B cell (primary cell): ENCODE measurements around the gene TLK1. TPM values are rescaled to one million over a fixed set of nuclear protein-coding genes. Genes with fewer than 3 reads are reported as not detected.

Source experiments
- ATAC-seq: fragments of 200-7000 bp; cut with Tn5 transposase; one replicate; pipeline ENCODE4 v1.10.0; 2021; ENCODE audit warnings: low read depth, mild to moderate bottlenecking, moderate number of reproducible peaks, moderate library complexity
- CTCF ChIA-PET: fragments of 350-600 bp; sonication (Branson Sonifier 250); formaldehyde crosslinking; loops from one replicate; lab custom pipeline; 2021; ENCODE audit warnings: antibody characterized with exemption, inconsistent platforms; lab: Charles Lee
- POLR2A ChIA-PET: fragments of 350-600 bp; sonication (Branson Sonifier 250); formaldehyde crosslinking; loops from one replicate; lab custom pipeline; 2021; ENCODE audit warnings: antibody characterized with exemption; lab: Charles Lee
- DNase-seq: peaks from one replicate; pipeline ENCODE4 v3.0.0; 2013
- H2AFZ ChIP-seq: 2 replicates; pipeline ENCODE4 v1.6.1; 2012; ENCODE audit warnings: mild to moderate bottlenecking, low read depth, low read length; ENCODE audit not compliant: insufficient read depth, poor library complexity, severe bottlenecking
- H3K27ac ChIP-seq, 2 donors: 1 replicate in 1 of 2; 2 replicates in 1 of 2; pipeline ENCODE4 v1.5.1; 2012 to 2013; ENCODE audit warnings: low read length in 2 of 2, mild to moderate bottlenecking in 2 of 2, moderate library complexity in 1 of 2
- H3K27me3 ChIP-seq, 4 experiments: fragments of 200-600 bp in 1 of 4; sonication (generic) in 1 of 4; replicated peaks in 1 of 4; 1 replicate in 2 of 4; 2 replicates in 2 of 4; pipeline versions ENCODE4 v1.6.1 to v1.7.0; 2013 to 2016; ENCODE audit warnings: low read length in 3 of 4, mild to moderate bottlenecking in 2 of 4, mixed read lengths in 1 of 4, moderate library complexity in 1 of 4; ENCODE audit not compliant: insufficient read depth in 4 of 4, control insufficient read depth in 3 of 4; ENCODE audit errors: control extremely low read depth in 1 of 4
- H3K36me3 ChIP-seq, 2 experiments: replicated peaks in 1 of 2; 1 replicate in 1 of 2; 2 replicates in 1 of 2; pipeline versions ENCODE4 v1.6.1 to v1.7.1; 2013; ENCODE audit warnings: low read length in 1 of 2; ENCODE audit not compliant: insufficient read depth in 2 of 2, control insufficient read depth in 1 of 2; ENCODE audit errors: control extremely low read depth in 1 of 2, extremely low read depth in 1 of 2
- H3K4me1 ChIP-seq, 2 donors: fragments of 200-600 bp in 1 of 2; sonication (generic) in 1 of 2; 1 replicate in 1 of 2; 2 replicates in 1 of 2; pipeline versions ENCODE4 v1.5.1 to v1.6.1; 2013 to 2017; ENCODE audit warnings: low read length in 2 of 2; ENCODE audit not compliant: control insufficient read depth in 2 of 2, insufficient read depth in 2 of 2
- H3K4me2 ChIP-seq: replicated peaks from 2 replicates; pipeline ENCODE3; 2012; ENCODE audit warnings: mild to moderate bottlenecking, low read depth, low read length; ENCODE audit not compliant: poor library complexity, severe bottlenecking
- H3K4me3 ChIP-seq, 5 experiments: fragments of 200-600 bp in 1 of 5; sonication (generic) in 1 of 5; 1 replicate in 3 of 5; 2 replicates in 2 of 5; pipeline versions ENCODE4 v1.5.1 to v1.7.0; 2011 to 2016; ENCODE audit warnings: low read length in 4 of 5, mild to moderate bottlenecking in 4 of 5, low read depth in 2 of 5, control low read depth in 1 of 5, moderate library complexity in 1 of 5; ENCODE audit not compliant: insufficient read depth in 1 of 5; ENCODE audit errors: control extremely low read depth in 1 of 5, extremely low read depth in 1 of 5
- H3K79me2 ChIP-seq: fragments of 200-600 bp; sonication (generic); one replicate; pipeline ENCODE4 v1.6.0; 2016; ENCODE audit warnings: low read length; ENCODE audit not compliant: control insufficient read depth, insufficient read depth
- H3K9ac ChIP-seq: fragments of 200-600 bp; sonication (generic); 2 replicates; pipeline ENCODE4 v1.6.1; 2017; ENCODE audit warnings: mild to moderate bottlenecking, low read length, moderate library complexity
- H3K9me3 ChIP-seq, 3 donors: one replicate each; pipeline versions ENCODE4 v1.6.1 to v1.7.1; 2013; ENCODE audit warnings: low read length in 2 of 3; ENCODE audit not compliant: control insufficient read depth in 2 of 3, insufficient read depth in 1 of 3; ENCODE audit errors: control extremely low read depth in 1 of 3
- H4K20me1 ChIP-seq: 2 replicates; pipeline ENCODE4 v1.6.0; 2012; ENCODE audit warnings: mild to moderate bottlenecking, low read length; ENCODE audit not compliant: insufficient read depth, control insufficient read depth, poor library complexity, severe bottlenecking
- H3K27ac Mint-ChIP-seq: one replicate; pipeline ENCODE4 v1.8.0; 2021; ENCODE audit warnings: mixed read lengths
- H3K27me3 Mint-ChIP-seq: one replicate; pipeline ENCODE4 v1.8.0; 2021; ENCODE audit warnings: mixed read lengths
- H3K4me1 Mint-ChIP-seq: one replicate; pipeline ENCODE4 v1.8.0; 2021; ENCODE audit warnings: mixed read lengths
- H3K4me3 Mint-ChIP-seq: one replicate; pipeline ENCODE4 v1.8.0; 2021; ENCODE audit warnings: mixed read lengths
- H3K9me3 Mint-ChIP-seq: one replicate; pipeline ENCODE4 v1.8.0; 2022; ENCODE audit warnings: mixed read lengths; ENCODE audit not compliant: insufficient read depth
- CTCF ChIP-seq: fragments of 200-600 bp; IDR thresholded peaks from one replicate; pipeline ENCODE4 v1.8.0; 2022; ENCODE audit warnings: antibody characterized with exemption, mild to moderate bottlenecking
- EZH2 ChIP-seq: IDR thresholded peaks from 2 replicates; pipeline ENCODE4 v1.6.1; 2012; ENCODE audit warnings: borderline replicate concordance, low read depth, mild to moderate bottlenecking, moderate library complexity, low read length; ENCODE audit not compliant: insufficient read depth, poor library complexity, severe bottlenecking
- WGBS: methylation state at CpG from one replicate; pipeline ENCODE4 v1.1.5; 2013; ENCODE audit warnings: missing lambda C conversion rate; ENCODE audit not compliant: insufficient coverage; 5-methylcytosine and 5-hydroxymethylcytosine counted together
- intact Hi-C: fragments of 100-400 bp; cut with micrococcal nuclease; formaldehyde crosslinking; loops from one replicate; pipeline ENCODE4 v1.10.0; 2022
- polyA plus RNA-seq: library from polyadenylated mRNA; depleted of rRNA; stranded (reverse); fragments of >200 nt; gene quantifications from 2 replicates; pipeline ENCODE4 v1.2.3, GENCODE V29; 2012
- total RNA-seq, 2 donors: library from RNA; stranded (reverse); fragments of 120-200 nt in 1 of 2; gene quantifications; 1 replicate in 1 of 2; 2 replicates in 1 of 2; pipeline versions ENCODE4 v1.2.3 to v1.2.4, GENCODE V29; 2013 to 2022

Gene TLK1
- total and polyA plus RNA-seq, 2 donors (not counting 1 experiment from before 2014, with no cell fraction given), result 13.8 to 186 TPM

GRCh38 chr2:171206422-171207115 lies 45.9 kb upstream of the TLK1 start:
- ATAC-seq (no peak), DNase-seq (no peak)
- H3K36me3 ChIP-seq, result no peaks in the 10 kb centered on the region
- Mint-ChIP-seq H3K27me3 (no peaks in the 10 kb centered on the region), H3K4me1 (peaks cover 17% of the 10 kb centered on the region), H3K4me3 (no peak overlapping the region), H3K9me3 (no peaks in the 10 kb centered on the region), H3K27ac (no peak overlapping the region)
- H2AFZ ChIP-seq, result no peak overlapping the region
- ChIA-PET CTCF (interaction anchor here (0.6 to 0.8 kb wide), 2 partner anchors 71 to 1261 kb away, joined by 3 read pairs; no protein-coding TSS in a partner anchor), POLR2A (no interaction called here)
- no peak overlapping the region for H3K9ac ChIP-seq
- intact Hi-C loops, result loop anchor here (5.0 kb wide), 1 partner anchor 44 kb away; the partner anchor contains the start of gene TLK1
- no CpG with 5 or more reads among the region's 2 CpGs for WGBS
- no peak overlapping the region for H3K4me3 ChIP-seq
- no peaks in the 10 kb centered on the region for H3K79me2 ChIP-seq
- no peaks in the 10 kb centered on the region for H4K20me1 ChIP-seq
- peaks cover 13 to 14% of the 10 kb centered on the region in 2 donors for H3K4me1 ChIP-seq
- H3K4me2 ChIP-seq, result no peak overlapping the region
- peaks cover 0 to 1% (median 0%) of the 10 kb centered on the region in 3 donors for H3K9me3 ChIP-seq
- no peak overlapping the region for H3K27ac ChIP-seq
- H3K27me3 ChIP-seq, result no peaks in the 10 kb centered on the region
- no peak for TF ChIP-seq EZH2
- TF ChIP-seq CTCF, result no peak

DNA sequence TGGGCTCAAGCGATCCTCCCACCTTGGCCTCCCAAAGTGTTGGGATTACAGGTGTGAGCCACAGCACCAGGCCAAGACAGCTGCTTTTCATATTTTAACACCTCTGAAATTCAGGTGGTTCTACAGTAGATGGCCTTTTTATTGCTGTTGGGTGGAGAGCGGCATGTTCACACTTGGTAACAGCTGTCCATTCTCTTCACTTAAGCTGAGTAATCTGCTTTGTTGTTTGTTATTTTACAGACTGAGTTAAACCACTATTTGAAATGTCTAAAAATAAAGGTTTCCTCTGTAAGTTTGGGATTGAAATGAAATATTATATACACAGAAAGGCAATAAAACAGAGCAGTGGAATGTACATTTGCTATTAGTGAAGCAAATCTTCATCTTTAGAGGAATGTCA lies 44.9 kb upstream of the TLK1 start:
- no peaks in the 10 kb centered on the region for H4K20me1 ChIP-seq
- H3K36me3 ChIP-seq, result no peaks in the 10 kb centered on the region
- H3K27me3 Mint-ChIP-seq, result no peaks in the 10 kb centered on the region
- no peak overlapping the region for H2AFZ ChIP-seq
- peaks cover 4 to 5% of the 10 kb centered on the region in 2 donors for H3K4me1 ChIP-seq
- no peak overlapping the region for H3K4me3 ChIP-seq
- H3K79me2 ChIP-seq, result no peaks in the 10 kb centered on the region
- H3K9me3 ChIP-seq, result peaks cover 0 to 1% (median 0%) of the 10 kb centered on the region in 3 donors
- DNase-seq (no peak), ATAC-seq (no peak)
- no peaks in the 10 kb centered on the region for H3K9me3 Mint-ChIP-seq
- H3K9ac ChIP-seq, result no peak overlapping the region
- peaks cover 7% of the 10 kb centered on the region for H3K4me1 Mint-ChIP-seq
- TF ChIP-seq CTCF, result no peak
- H3K27ac ChIP-seq, result no peak overlapping the region
- H3K27ac Mint-ChIP-seq, result no peak overlapping the region
- WGBS, result no CpG with 5 or more reads among the region's 2 CpGs
- H3K4me2 ChIP-seq, result no peak overlapping the region
- H3K4me3 Mint-ChIP-seq, result no peak overlapping the region
- CTCF ChIA-PET, result interaction anchor here (0.8 kb wide), 1 partner anchor 70 kb away, joined by 3 read pairs; no protein-coding TSS in a partner anchor
- intact Hi-C loops, result loop anchor here (5.0 kb wide), 1 partner anchor 43 kb away; the partner anchor contains the start of gene TLK1
- POLR2A ChIA-PET, result no interaction called here
- H3K27me3 ChIP-seq, result no peaks in the 10 kb centered on the region
